ENCODE data around the gene TMEM59L.
A peak's percentile ranks its signal among the peaks of the same experiment; 100 is the strongest.
"Not testable (repeated sequence)": the region's sequence is repeated elsewhere in the genome, so short reads cannot be mapped to it uniquely, and the experiment has no call there.

TMEM59L gene

DNA sequence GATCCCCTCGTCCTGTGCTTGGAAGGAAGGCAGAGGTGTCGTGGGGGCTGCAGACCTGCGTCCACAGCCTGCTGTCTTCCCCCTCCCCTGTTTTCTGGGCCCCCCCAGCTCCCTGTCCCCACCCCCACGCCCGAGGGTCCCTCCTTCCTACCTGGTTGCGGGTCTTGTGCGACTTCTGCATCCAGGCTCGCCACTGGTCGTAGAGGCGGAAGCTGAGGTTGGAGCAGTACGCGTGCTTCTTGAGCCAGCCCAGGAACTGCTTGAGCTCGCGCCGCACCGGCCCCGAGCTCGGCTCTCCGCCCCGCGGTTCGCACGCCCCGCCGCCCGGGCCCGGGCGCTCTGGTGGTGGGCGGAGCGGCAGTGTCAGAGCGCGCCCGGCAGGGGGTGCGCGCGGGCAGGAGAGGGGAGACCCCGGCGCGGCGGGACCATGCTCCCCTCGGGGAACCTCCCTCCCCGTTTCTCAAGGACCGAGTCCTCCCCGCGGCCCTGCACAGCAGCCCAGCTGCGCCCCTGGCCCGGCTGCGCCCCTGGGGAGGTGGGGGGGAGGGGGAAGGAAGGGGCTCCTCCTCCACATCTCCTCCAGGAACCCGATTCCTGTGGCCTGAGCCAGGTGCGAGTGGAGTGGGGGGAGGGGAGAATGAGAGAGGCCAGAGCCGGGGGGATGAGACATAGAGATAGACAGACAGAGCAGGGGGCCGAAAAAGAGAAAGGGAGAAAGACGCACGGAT lies 18.4 kb upstream of the TMEM59L start:
- peak; percentile 60 for DNase-seq

DNA sequence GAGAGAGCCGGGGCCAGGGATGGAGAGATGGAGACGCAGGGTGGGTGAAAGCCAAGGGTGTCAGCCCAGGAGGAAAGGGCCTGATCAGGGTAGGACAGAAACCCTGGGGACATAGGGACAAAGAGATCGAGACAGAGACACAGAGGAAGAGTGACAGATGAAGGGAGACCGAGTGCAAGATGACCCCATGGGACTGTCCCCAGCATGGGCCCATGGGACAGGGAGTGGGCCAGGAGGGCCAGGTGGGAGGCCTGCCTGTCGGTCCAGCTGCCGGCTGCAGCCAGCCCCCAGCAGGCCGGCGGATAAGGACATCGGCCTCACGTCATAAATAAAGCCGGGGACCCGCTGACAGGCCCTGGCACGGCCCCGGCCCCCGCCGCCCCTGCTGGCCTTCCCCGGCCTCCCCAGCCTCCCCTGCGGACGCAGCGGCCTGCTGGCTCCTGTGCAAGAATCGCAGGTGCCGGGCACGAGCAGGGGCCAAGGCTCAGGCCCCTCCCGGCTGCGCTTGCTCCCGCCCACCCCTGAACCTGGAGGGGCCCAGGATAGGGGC lies 17.8 kb upstream of the TMEM59L start:
- no peak for DNase-seq

DNA sequence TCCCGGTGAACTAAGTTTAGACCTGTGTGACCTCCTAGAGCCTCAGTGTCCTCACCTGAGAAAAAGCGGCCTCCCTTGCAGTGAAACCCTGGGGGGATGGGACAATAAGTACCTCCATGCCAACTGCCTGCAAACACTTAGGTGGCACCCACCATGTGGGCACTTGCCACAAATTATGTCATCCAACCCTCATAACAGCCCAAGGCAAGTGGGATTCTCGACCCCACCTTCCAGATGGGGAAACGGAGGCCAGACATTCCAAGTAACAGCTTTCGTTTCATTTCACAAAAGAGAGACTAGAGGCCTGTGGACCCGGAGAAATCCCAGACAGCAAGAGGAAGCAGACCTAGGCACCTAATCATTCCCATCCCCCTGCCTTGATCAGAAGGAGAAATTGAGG lies 17.2 kb upstream of the TMEM59L start:
- no peak for DNase-seq

DNA sequence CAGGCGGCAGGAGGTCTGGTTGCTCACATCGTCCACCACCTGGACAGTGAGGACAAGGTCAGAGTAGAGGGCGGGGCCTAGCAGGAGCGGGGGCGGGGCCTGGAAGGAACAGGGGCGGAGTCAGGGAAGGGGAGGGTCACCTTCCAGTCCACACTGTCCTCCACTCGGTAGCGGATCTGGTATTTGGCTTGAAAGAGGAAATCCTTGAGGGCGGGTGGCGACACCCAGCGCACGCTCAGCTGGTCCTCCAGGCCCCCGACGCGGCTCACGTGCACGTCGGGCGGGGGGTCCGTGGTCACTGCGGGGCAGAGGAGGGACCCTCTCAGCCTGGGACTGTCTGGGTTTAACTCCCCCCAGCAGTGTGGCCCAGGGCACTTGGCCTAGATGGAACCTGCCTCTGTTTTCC lies 15.9 kb upstream of the TMEM59L start:
- DNase-seq: peak; percentile 60

DNA sequence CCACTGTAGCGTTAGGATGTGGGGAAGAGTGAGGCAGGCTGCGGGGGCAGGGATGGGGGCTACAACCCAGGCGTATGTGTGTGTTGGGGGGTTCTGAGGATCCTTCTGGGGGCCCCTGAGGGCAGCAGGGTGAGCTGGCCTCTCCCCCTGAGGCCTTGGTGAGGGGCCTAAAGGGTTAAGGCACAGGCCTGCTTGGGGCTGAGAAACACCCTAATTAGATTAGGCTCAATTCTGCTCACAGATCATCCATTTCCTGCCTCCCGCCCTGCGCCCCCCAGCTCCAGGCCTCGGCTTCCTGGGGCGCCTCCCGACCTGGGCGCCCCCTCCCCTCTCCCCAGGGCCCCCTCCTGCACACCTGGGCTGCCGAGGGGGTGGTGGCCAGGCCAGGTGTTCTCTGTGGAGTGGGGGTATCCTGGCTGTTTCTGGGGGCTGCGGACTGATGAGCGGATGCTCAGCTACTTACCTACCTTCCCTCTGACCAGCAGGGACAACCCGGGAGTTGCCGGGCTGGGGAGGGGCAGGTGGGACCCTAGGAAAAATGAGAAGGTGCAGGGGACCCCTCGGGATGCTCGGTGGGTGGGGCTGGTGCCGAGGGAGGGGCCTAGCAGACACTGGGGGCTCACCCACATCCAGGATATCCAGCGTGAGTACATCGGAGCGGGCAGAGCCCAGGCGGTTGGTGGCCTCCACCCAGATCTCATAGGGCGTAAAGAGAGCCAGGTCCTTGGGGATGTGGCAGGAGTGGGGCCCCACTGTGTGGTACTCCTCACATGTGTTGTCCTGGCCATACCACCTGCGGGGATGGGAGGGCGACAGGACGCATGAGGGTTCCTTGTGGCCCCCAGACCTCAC lies 14.6 kb upstream of the TMEM59L start:
- no peak for DNase-seq

DNA sequence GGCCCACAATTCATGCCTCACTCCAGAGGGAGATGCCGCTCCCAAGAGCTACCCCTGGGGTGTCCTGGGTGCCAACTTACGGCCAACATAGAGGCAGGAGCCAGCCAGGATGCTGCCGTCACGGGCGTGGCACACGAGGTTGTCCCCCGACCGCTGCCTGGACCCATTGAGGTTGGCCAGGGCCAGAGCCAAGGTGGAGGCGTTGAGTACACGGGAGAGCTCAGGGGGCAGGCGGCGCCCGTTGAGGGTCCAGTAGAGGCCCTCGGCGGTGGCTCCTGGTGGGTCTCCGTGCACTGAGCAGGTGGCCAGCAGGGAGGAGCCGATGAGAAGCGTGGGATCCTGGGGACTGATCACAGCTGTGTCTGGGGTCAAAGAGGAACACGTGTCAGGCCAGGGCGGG lies 13.2 kb upstream of the TMEM59L start:
- no peak for DNase-seq

DNA sequence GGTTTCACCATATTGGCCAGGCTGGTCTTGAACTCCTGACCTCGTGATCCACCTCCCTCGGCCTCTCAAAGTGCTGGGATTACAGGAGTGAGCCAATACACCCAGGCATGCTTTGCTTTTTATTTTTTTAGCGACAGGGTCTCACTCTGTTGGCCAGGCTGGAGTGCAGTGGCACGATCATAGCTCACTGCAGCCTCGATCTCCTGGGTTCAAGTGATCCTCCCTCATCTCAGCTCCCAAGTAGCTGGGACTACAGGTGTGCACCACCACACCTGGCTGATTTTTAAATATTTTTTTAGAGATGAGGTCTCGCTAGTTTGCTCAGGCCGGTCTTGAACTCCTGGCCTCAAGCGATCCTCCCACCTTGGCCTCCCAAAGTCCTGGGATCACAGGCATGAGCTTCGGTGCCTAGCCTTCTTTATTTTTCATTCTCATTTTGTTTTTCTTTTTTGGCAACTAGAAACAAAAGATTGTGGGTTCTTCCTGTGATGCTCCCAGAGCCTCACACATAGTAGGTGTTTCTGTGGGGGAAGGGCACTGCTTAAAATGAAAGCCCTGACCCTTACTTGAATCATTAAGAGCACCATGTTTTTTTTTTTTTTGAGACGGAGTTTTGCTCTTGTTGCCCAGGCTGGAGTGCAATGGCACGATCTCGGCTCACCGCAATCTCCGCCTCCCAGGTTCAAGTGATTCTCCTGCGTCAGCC lies 11.8 kb upstream of the TMEM59L start:
- DNase-seq: not testable (repeated sequence)

DNA sequence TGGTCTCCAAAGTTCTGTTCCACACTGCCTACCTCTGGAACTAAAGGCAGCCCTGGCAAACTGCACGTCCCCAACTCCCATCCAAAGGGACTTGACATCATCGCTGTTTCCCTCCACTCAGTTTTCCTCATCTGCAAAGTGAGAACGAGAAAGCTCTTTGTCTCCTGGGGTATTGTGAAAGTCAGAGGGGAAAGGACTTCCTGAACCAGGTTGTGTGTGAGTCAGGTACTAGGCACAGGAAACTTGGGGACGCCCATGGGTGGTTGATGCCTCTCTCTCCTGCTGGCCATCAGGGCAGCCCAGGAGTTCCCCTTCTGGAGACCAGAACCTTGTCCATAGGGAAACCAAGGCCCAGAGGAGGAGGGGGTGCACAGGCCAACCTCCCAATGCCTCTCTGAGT lies 10.8 kb upstream of the TMEM59L start:
- no peak for DNase-seq

DNA sequence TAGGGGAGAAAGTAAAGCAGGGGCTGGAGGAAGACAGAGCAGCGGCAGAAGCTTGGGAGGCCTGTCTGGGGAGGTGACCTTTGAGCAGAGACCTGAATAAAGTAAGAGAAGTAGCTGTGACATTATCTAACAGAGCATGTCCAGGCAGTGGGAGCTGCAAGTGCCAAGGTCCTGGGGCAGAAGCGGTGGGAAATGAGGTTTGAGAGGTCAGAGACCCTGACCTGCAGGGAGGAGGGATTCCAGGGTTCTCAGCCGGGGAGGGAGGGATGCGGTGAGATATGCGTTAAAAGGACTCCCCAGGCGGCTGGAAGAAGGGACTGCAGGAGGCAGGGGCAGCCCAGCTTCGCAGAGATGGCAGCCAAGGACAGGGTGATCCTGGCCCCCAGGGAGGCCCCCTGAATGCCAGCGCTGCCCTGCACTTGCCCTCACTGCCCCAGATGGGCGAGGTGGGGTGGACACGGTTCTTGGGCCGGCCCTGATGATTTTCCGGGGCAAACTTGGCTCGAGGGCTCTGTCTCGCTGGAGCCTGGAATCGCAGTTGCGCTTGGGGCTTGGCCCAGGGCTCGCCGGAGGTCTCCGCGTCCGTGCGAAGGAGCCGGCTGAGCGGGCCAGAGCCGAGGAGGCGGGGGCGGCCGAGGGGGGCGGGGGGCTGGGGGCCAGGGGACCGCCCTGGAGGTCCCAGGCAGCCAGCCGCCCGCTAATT lies 9.3 kb upstream of the TMEM59L start:
- peak; percentile 48 for DNase-seq

DNA sequence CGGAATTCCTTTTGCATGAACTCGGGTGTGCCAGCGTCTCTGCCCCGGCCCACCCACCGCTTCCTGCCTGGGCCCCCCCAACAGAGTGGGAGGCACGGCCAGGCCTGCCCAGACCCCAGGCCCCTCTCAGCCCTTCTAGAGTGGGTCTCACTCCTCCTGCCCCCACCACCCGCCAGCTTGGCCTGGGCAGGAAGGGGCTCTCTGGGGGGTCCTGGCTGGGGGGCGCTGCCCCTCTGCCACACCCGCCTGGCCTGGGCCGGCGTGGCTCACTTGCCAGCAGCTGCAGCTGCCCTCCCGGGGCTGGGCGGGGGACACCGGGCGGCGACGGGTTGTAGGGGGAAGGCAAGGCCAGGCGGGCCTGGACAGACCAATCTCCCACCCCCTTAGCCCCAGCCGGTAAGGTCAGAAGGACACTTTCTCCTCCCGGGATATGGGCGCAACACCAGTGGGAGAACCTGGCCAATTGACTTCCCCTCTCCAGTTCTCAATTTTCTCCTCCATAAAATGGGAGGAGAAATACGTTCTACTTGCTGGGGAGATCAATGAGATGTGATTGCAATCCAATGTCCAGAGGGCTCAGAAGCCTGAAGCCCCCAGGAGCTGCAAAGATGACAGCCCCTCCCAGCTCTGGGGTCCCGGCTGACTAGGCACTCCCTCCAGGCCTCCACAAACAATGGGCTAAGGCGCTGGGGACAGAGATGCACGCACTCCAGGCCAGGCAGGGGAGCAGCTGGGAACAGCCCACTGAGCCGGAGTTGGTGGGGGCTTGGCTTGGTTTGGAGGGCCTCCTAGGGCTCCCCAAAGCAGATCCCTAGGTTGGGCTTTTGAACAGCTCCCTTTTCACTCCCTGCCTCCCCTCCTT lies 8.5 kb upstream of the TMEM59L start:
- no peak for DNase-seq

DNA sequence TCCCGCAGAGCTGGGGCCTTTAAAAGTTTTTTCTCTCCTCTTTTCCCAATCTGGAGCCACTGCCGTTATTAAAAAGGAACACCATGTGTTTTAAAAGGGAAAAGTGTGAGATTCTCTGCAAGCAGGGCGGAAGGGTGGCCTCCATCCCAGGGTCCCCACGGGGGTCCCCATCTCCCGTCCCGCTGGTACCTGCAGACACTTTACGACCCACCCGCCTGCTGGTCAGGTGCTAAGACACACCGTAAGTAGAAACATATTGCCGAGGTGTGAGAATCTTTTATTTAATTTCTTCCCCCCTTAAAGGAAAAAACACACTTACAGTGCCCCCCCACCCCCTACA lies 7.9 kb upstream of the TMEM59L start:
- DNase-seq: no peak

DNA sequence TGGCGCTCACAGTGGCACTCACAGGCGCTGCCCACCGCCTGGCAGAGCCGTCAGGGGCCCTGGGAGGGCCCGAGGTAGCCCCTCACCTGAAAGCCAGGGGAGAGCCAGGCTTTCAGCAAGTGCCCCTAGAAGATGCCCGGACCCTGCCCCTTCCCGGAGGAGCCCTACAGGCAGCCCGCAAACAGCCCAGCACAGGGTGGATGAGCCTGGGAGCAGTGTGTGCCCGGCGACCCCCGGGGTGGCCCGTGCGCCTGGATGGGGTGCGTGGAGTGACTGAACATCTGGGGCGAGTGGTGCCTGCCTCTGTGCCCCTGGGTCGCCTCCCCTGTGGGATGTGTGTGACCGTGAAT lies 7.5 kb upstream of the TMEM59L start:
- no peak for DNase-seq

DNA sequence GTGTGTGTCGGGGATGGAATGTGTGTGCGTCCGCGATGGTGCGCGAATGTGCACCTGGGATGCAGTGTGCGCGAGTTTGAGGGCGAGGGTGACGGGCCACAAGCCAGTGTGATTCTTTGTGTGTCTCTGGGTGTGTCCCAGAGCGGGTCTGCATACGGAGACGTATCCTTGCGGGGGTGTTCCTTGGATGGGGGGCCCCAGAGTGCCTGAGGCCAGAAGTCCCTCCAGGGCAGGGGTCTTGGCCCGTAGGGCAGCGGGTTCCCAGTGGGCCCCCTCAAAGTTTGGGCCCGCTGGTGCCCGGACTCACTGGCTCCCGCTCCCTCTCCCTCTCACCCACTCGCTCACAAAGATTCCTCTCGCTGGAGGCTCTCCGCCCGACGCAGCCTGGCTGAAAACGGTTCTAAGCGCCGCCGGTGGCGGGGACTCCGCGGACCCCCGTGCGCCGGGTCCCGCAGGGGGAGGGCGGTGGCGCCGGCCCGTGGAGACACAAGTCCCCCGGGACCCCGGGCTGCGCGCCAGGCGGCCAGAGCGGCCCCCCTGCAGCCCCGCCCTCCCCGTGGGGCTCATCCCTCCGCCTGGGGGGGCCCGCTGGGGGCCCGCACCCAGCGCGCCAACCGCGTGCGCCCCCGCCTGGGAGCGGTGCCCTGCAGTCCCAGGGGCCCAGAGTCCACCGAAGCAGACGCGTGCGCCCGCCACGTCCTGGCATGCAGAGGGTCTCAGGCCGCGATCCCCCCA lies 7.0 kb upstream of the TMEM59L start:
- DNase-seq: no peak

DNA sequence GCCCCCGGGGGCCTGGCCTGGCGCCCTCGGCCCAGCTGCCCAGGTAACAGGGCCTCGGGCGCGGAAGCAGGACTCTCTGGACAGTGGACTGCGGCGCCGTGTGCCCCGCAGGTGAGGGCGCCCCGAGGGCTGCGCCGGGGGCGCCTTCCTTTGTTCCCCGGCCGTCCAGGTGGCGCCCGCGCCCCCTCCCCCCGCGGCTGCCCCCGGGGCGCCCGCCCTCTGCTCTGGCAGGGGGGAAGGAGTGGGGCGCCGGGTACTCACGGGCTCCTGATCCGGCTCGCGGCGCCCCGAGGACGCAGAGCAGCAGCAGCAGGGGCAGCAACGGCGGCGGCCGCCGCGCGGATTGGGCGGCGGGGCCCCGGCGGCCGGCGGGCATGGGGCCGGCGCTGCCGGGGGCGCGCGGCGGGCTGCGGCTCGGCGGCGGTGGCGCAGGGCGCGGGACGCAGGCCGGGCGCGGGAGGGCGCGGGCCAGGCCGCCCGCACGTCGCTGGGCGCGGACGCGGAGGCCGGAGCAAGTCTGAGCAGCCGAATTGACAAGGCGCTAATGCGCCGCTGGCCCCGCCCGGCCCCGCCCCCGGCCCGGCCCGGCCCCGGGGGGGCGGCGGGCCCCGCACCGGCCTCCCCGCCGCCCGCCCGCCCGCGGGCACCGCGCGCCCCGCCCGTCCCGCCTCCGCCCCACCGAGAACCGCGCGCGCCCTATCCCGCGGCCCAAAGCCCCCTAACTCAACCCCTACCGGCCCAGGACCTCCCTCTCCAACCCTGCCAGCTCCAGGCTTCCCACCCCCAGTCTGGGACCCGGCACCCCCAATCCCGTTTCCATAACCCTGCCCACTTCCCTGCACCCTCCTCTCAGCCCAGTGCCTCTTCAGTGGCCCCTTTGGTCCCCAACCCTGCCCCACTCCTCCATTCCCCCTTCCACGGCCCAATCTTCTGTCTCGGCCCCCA lies 6.1 kb upstream of the TMEM59L start, which contains the start of gene CRLF1:
Gene CRLF1 (minus strand): TSS at position 519 of the 945 bp plus-strand sequence. CDS start 143 bp downstream, at position 376.
- DNase-seq: no peak

DNA sequence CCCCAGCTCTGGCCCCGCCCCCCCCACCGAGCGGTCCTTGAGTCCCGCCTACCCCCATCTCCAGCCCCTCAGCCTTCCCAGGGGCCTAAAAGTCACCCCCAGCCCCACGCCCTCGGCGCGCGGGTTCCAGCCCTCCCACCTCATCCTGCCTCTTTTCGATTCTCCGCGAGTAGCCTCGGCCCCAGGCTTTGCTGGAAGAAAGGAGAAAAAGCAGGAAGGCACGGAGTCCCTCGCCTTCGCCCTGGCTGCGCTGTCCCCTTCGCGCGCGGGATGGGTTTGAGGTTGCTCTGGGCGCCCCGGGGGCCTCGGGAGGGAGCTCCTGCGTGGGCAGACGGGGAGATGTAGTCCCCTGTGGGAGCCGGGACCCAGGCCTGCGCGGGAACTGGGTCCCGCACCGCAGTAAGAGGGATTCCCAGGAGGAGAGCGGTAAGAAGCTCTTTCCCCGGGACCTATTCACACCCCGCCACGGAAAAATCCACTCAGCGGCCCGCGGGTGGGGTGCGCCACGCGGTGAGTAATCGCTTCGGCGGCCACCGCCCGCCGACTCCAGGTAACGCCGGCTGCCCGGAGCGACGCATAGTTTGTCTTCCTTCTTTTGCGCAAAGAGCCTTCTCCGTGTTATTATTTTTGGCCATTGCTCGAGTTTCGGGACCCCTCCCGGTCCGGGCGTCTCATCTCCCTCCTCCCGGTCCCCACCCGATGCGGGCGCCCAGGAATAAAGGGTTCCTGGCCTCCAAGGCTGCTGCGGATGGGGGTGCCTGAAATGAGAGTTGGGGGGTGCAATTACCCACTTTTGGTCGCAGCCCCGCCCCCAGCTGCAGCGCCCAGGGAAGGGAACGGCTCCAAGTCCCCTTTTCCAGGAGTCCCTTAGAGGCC lies 5.2 kb upstream of the TMEM59L start:
- no peak for DNase-seq

DNA sequence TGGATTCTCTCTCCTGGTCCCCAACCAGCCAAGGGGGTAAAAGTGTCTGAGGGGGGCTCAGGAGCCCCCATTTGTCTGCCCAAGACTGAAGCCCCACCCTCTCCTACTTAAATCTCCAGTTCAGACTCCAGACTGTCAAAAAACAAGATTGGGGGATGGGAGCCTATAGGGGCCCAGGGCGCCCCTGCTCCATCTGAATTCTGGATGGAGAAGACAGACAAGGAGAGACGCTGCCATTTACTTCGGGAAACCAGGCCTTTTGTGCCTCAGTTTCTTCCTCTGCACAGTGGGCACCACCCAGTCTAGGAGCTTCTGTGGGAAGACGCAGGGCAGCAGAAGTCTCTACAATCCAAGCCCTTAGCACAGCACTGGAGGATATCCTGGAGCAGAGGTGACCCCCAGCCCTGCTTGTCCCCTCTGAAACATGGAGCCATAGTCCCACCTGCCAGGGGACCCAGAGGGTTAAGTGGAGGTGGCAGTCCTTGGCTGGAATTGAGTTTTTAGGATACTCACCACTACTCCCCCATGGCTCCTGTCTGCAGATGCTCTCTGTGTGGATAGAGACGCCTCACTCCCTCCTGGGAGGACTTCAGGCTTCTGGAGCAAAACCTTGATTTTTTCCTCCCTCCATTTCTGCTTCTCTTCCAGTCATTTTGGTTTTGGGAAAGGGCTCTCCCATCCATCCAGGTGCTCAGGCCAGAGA lies 4.4 kb upstream of the TMEM59L start:
- no peak for DNase-seq

DNA sequence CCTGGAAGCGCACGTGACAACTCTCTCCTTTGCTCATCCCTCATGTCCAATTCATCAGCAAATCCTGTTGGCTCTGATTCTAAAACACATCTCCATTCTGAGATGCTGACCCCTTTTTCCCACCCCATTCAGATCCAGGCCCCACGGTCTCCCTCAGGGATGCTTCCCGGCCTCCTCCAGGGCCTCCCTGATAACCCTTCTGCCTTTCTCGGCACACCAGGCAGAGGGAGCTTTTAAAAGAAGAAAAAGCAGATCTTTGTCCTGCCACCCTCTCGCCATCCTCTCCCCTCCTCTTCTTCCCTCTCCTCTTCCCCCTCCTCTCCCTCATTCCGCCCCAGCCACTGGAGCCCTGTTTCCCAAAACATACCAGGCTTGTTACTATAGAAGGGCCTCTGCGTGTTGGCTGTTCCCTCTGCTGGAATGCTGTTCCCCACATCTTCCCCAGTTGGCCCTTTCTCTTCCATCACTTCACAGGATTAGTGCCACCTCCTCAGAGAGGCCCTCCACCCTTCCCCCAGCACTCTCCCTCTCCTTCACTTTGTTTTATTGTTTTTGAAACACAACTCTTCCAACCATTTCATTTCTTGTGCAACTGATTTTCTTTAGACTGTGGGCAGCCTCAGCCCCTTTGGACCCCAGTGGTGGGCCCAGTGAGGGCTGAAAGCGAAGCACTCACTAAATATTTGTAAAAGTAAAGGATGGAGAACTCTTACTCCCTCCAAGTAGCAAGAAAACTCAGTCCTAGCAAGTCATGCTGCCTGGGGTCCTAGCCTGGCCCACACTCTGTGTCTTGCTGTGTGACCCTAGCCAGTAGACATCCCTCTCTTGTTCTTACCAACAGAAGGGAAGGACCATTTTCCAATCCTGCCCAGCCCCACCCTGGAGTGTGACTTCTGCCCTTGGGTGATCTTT lies 3.6 kb upstream of the TMEM59L start:
- DNase-seq: no peak

Data from hematopoietic multipotent progenitor cell treated with erythropoietin and hydrocortisone succinate and interleukin-3 and kit ligand, for 8 days (in vitro differentiated cells).